GM19328 (cell line): Measurements from ENCODE around the gene PPP3CB.

Source experiments
- ATAC-seq: cut with Tn5 transposase; IDR thresholded peaks from one replicate; pipeline ENCODE4 v1.9.1; 2021; ENCODE audit warnings: mild to moderate bottlenecking, moderate library complexity; ENCODE audit not compliant: unreplicated experiment

PPP3CB gene

DNA sequence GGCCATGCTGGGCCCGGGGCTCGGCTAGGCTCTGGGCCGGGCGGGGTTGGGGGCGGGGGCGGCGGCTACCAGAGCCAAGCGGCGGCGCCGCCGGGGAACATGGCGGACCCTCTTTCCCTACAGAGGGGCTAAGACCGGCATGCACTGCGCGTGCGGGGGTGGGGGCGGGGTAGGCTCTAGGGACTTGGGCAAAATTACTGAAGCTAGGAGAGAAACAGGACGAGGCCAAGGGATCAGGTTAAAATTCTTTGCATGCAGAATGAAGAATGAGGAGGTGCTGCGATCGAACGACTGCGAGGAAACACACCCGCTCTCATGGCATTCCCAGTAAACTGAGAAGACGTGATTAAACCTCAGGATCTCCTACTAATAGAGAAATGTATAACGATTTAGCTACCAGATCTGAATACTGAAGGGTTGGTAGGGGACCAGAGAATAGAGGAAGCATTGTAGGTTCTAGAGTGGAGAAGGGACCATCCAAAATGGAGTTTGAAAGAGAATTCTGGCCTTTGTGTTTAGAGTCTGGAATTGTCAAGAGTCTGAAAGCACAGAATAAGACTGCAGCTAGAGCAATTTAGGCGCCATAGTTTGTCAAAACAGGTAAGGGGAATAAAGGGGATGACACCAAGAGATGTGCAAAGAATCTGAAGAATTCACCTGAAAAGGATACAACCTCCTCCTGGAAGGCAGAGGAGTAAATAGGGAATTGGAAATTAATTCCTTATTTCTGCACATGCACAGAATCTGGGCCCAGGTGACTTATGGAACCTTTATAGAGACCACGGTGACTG lies at the start of gene PPP3CB:
Gene PPP3CB (minus strand): TSS at position 141 of the 791 bp plus-strand sequence. CDS start 135 bp downstream, at position 6.
- ATAC-seq, result peak; percentile 60

DNA sequence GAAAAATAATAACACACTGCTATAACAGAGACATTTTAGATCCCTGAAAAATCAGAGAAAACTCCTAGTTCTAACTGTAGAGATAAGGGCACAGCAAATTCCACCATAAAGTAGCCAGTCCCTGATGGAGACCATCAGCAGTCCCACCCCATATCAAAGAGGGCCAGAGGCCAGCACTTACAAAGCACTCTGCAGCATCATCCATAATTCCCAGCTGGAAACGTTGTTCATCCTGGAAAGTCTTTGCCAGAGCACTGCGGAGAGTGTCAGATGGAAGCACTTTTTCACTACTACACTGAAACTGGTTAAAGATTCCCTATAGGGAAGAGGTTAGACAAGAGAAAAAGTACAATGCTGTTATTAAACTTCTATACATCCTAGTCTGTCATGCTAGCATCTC lies 49.5 kb upstream of the PPP3CB start:
- no peak for ATAC-seq

DNA sequence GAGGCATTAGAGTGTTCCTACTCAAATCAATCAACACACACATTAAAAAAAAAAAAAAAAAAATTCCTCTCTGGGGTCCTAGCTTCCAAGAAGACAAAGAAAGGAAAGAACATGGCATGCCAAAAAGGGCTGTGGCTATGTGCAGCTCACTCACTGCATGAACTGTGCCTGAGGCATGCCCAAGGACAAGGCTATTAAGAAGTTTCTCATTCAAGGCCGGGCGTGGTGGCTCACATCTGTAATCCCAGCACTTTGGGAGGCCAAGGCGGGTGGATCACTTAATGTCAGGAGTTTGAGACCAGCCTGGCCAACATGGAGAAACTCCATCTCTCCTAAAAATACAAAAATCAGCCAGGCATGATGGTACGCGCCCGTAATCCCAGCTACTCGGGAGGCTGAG lies 41.9 kb upstream of the PPP3CB start:
- no peak for ATAC-seq

DNA sequence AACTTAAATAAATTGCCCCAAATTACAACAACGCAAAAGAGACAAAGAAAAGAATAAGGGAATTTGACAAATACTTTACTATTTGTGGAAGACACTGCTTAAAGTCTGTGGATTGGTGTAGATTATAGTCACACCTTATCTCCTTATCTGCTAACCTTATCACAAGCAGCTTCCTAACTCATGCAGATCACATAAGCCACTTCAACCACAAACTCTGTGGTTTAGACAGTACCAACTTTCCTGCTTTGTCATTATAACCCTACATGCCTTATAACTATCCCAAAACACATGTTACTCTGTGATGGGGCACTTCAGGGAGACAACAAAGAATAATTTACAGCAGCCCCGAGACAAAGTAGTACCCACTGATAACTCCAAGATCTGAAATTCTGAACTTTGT lies 41.5 kb upstream of the PPP3CB start:
- no peak for ATAC-seq

DNA sequence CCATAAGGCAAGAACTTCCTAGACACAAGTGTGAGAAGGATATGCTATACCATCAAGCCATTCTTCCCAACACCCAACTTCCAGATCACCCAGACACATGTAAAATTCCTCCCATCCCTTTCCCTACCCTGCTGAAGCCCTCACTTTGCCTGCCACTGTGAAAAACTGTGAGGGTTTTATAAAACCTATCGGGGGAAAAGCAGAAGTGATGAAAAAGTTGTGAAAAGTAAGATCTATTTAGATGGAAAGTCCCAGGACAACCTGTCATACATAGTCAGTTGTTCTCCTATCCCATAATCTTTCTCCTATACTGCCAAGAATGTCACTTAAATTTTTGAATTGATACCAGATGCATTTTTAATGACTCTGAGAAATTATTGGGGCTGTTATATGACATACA lies 39.0 kb upstream of the PPP3CB start:
- ATAC-seq, result no peak

DNA sequence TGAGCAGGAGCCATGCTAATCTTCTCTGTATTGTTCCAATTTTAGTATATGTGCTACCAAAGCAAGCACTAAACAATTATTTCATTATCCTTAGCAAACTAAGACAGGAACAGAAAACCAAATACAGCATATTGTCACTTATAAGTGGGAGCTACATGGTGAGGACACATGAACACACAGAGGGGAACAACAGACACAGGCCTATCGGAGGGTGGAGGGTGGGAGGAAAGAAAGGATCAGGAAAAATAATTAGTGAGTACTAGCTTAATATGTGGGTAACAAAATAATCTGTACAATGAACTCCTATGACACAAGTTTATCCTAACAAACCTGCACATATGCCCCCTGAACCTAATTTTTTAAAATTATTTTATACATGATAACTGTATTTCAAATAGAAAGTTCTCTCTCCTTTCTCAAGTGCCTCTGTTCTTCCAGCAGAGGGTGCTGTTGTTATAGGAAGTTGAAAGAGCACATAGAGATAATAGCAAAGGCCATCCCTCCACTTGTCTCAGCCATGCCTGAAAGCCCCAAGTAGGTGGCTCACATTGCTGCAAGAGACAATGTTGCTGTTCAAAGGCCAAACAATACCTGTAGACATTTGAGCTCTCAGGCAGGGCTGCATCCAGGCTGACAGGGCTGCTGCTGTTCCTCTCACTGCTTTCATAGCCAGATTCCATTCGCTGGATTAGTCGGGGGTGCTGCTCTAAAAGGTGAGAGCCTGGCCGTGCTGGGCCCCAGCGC lies 33.4 kb upstream of the PPP3CB start:
- no peak for ATAC-seq

DNA sequence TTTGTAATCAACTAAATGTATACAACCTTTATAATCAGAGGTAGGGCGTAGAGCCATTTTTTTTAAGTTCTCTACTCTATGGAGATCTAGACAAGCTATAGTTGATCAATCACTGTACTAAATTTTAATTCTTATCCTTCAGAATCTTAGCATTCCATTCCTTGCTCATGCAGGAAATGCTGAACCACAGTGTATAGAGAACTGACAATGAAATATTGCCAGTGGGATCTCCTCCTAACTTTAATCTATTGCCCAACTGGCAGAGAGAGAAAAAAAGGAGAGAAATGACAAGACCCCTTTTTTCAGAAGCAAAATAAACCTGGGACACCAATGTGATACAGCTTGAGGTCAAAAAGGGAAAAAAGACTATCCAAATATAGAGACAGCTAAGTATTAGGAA lies 26.4 kb upstream of the PPP3CB start:
- no peak for ATAC-seq

DNA sequence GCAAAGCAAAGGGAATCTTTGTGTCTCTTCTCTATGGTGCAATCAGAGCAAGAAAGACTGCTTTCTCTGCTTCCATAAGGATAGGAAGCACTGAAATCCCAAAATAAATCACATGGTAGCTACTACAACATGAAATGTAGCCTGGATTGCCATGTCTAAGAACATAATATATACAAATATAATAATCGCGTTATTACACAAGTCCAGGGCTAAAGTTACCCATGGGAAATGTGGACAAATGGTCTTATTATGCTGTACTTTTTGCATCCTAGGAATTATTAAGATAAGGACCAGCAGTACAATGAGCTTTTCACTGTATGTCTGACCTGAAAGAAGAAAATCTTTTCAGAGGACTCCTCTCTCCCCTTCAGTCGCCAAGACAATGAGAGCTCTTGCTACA lies 23.5 kb upstream of the PPP3CB start:
- ATAC-seq, result no peak

DNA sequence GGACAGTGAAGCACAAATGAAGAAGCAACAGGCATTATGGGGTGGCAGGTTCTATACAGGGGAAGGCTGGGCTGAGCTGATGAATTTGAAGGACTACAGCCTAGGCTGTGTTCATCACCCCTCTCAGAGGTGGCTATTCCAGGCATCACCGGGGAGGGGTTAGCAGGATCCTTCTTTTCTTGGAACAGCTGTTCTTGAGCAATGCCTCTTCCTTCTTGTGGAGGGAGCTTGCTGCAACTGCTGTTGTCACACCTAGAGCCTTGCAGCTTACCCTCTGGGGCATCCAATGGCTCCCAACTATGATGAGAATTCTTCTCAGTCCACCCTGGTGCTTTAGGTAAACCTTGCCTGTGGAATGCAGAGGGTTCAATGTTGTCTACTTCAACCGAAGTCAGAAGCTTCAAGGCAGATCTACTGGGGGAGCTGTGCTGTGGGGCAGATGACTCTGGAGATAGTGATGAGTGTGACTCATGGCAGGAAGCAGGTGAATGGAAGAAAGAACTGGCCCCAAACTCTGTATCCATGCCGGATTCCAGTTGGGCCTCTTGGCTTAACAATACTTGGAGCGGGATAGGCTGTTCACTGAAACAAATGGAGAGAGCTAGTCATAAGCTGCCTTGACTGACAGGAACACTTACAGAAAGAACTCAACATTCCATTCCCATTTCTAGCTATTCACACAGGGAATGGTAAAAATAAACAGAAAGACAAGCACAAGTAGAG lies 21.5 kb upstream of the PPP3CB start:
- no peak for ATAC-seq

DNA sequence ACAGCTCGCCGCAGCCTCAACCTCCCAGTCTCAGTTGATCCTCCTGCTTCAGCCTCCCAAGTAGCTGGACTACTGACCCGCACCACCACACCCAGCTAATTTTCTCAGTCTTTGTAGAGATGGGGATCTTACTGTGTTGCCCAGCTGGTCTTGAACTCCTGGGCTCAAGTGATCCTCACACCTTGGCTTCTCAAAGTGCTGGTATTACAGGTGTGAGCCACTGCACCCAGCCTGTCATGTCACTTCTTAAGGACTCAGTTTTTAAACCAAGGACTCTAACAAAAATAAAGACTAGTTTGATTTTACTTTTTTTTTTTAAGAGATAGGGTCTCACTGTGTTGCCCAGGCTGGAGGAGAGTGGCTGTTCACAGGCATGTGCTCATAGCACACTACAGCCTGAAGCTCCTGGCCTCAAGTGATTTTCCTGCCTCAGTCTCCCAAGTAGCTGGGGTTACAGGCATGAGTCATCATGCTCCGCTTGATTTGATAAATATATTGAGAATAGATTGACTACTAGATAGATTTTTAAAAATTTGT lies 16.5 kb upstream of the PPP3CB start:
- no peak for ATAC-seq

DNA sequence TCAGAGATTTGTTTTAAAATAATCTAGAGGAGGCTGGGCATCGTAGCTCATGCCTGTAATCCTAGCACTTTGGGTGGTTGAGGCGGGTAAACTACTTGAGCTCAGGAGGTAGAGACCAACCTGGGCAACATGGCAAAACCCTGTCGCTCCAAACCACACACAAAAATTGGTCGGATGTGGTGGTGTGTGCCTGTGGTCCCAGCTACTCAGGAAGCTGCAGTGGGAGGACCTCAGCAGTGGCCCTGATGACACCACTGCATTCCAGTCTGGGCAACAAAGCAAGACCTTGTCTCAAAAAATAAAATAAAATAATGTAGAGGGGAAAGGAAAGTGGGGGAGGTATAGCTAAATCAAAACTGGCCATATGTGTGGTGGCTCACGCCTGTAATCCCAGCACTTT lies 13.9 kb upstream of the PPP3CB start:
- no peak for ATAC-seq

DNA sequence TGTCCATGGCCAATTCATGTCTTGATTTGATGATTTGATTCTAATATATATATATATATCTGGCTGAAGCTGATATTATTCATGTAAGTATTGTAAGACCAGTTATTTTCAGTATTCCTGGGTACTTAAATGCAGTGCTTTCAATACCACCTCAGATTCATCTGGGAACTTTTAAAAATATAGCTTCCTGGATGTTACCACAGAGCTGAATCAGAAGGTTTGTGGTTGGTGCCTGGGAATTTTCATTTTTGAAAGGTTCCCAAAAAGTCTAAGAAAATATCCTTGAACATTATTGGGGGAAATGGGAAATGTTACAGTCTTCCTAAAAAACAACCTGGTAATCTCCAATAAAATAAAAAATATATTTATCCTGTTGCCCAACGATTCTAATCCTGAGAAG lies 10.7 kb upstream of the PPP3CB start:
- ATAC-seq, result no peak

DNA sequence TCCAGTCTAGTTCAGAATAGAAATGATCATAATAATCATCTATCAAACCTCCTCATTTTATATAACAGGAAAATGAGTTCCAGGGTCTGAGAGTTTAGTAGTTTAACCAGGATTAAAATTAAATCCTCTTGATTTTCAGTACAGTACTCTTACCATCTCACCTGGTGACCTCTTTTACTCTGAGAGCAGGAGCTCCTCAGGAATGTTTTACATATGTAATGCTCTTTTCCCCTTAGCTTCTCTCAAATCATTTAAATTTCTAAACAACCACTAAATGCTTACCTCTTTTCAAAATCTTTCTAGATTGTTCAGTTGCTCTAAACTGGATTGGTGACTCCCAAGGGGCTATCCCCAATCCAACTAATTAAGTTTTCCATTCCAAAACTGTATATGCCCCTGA lies 10.2 kb upstream of the PPP3CB start:
- ATAC-seq, result no peak

DNA sequence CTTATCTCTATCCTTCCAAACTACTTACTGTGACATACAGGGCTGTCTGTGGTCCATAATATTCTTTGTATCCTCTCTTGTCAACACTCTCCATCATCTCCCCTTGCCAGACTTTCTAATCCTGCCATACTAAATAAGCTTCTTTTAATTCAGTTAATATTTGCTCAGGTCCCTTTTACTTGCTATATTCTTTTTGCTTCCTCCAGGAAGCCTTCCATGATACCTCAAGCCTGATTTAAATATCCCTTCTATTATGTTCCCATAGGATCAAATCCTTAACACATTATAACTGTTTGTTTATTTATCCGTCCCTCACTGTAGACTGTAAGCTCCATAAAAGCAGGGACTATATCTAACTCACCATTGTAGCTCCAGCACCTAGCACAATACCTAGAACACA lies 7.2 kb upstream of the PPP3CB start:
- ATAC-seq, result no peak

DNA sequence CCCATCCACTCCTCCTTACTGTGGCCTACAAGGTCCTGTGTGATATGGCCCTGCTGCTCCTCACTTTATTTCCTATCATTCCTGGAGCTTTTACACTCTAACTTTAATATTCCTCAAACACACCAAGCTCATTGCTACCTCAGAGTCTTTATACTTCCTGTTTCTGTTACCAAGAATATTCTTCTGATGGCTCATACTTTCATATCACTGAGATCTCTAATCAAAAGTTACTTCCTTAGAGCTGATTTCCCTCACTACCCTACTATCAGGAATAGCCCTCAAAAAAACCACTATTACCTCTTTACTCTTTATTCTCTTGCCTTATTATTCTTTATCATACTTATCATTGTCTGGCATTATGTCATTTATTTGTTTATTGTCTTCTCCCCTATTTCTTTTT lies 5.8 kb upstream of the PPP3CB start:
- ATAC-seq, result no peak

DNA sequence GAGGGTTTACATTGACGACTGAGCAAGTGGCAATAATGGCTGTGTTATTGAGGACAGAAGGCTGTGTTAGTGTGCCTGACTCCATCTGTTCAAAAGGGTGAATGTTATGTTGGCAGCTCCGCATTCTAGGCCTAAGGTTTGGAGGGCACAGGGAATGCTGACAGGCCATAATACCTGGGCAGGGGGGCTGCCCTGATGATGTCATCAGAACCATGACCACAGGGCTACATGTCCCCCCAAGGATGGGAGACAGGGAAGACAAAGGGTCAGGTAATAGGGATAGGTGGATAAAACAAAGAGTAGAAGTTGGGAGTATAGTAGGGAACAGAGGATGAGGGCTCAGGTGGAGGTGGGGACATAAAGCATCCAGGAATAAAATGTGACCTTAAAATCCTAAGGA lies 1.8 kb upstream of the PPP3CB start:
- no peak for ATAC-seq

DNA sequence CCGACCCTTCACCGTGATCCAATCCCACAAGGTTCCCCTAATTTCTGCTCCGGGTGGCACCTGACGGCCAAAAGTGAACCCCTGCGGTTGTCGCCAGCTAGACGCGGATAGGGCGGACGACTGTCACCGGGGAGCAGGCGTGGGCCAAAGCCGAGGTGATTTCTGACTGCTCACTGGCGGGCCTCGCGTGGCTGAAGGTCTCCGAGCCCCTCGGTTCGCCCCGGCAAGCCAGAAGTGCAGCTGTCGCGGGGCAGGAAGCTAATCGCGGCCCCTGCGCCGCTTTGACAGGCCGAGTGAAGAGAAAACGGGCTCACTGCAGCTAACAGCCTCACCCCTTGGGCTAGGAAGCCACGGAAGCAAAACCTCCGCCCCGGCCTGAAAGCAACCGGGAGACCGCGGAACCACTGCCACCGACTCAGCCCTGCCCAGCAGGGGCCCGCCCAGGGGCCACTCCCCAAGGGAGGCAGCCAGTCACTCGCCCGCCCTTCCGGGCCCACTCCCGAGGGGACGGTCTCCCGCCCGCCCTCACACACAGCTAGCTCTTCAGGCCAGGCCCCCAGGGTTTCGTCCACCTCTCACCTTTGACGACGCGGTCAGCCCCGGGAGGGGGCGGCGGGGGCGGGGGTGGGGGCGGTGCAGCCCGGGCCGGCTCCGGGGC lies 469 bp downstream of the PPP3CB start:
- peak; percentile 90 for ATAC-seq

DNA sequence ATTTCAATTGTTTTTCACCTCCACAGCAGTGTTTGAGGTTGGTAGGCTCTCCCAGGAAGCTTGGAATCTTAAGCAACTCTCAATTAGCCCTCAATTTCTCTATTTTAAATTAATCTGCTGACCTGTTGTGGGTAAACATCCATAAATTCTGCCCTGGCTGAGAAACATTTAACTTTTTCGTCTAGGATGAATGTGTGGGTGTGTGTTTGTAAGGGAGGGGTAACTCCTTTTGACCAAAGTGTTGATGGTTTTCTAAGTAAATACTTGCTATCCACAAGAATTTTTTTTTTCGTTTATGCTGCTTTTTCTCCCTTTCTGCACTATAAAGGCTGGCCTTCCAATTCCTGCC lies 973 bp downstream of the PPP3CB start:
- ATAC-seq, result no peak

DNA sequence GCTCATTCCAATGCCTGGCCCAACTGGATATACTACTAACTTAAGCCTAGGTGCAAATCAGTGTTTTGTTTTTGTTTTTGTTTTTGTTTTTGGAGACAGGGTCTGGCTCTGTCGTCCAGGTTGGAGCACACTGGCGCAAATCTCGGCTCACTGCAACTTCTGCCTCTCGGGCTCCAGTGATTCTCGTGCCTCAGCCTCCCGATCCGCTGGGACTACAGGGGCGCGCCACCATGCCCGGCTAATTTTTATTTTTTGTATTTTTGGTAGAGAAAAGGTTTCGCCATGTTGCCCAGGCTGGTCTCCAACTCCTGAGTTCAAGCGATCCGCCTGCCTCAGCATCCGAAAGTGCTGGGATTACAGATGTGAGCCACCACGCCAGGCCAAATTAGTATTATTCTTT lies 1.6 kb downstream of the PPP3CB start:
- no peak for ATAC-seq

DNA sequence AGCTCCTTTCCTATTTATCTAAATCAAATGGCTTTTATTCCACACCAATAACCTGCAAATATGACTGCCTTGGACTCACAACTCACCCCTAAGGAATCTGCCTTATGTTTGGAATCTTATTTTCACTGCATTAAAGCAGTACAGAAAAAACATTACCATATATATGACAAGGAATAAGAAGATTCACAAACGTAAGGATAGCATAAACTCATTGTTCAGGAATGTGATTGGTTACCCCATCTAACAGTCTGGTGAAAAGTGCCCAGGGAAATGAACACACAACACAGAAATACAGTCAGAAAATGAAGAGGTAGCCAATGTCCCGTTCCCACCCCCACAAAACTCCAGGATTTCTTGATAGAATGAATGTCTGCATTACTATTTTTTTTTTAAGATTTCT lies 2.0 kb downstream of the PPP3CB start:
- no peak for ATAC-seq

DNA sequence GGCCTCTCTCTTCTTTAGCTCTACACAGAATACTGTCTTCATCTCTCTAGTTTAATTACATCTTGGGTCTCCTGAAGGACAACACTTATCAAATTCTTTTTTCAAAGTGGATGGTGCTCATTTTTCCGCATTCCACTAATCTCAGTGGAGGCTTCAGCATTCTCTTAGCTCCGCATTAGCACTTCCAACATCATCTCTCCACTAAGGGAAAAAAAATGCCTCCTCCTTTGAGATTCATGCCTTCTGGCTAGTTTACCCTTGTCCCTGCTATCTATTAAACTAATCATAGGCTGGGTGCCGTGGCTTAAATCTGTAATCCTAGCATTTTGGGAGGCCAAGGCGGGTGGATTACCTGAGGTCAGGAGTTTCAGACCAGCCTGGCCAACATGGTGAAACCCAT lies 9.2 kb downstream of the PPP3CB start:
- no peak for ATAC-seq
